Body of pancreas (tissue), 4 donors: ENCODE results near the gene LNPEP.

Experiments used
- CTCF ChIP-seq, 7 experiments: fragments of 450-650 bp in 4 of 7; fragments of 200-600 bp in 3 of 7; sonication (generic) in 3 of 7; IDR thresholded peaks; one replicate each; pipeline ENCODE4 v1.5.1; 2016 to 2019; ENCODE audit warnings: antibody characterized with exemption in 7 of 7
- POLR2A ChIP-seq, 3 donors: fragments of 450-650 bp; IDR thresholded peaks; one replicate each; pipeline ENCODE4 v1.6.1; 2016; ENCODE audit warnings: antibody characterized with exemption in 3 of 3, mild to moderate bottlenecking in 2 of 3

GRCh38 chr5:96930058-96930457 is 5.8 kb upstream of the LNPEP start:
- TF ChIP-seq CTCF (IDR thresholded peaks at IDR 0.05) (no peak), POLR2A (IDR thresholded peaks at IDR 0.05) (no peak)
